Loucy (cell line): ENCODE results near the gene JPH3.

Source experiments
- CTCF ChIP-seq: fragments of 200-600 bp; sonication (generic); conservative IDR thresholded peaks from 2 replicates; pipeline ENCODE4 v1.5.1; 2014; ENCODE audit warnings: mild to moderate bottlenecking, antibody characterized with exemption, low read length
- EZH2phosphoT487 ChIP-seq: fragments of 200-600 bp; IDR thresholded peaks from 2 replicates; pipeline ENCODE4 v1.6.1; 2018; ENCODE audit warnings: antibody characterized with exemption, mild to moderate bottlenecking, moderate library complexity, borderline replicate concordance

- TF ChIP-seq CTCF, result no peak
- no peak for TF ChIP-seq EZH2phosphoT487
Observed at GRCh38 chr16:87728026-87728425, 125.7 kb downstream of the JPH3 start.
